ENCODE data around the gene ODAM. TPM values are rescaled to one million over a fixed set of nuclear protein-coding genes. Genes with fewer than 3 reads are reported as not detected.
"Not testable (repeated sequence)": the region's sequence is repeated elsewhere in the genome, so short reads cannot be mapped to it uniquely, and the experiment has no call there.

The ODAM gene
- total RNA-seq, 1 donor from 2014 or later, result not detected

- H3K4me2 ChIP-seq; H3K4me1 ChIP-seq; H3K4me3 ChIP-seq; H3K4me1 Mint-ChIP-seq; H3K27me3 ChIP-seq; H3K27ac ChIP-seq; H3K36me3 Mint-ChIP-seq; H3K27ac Mint-ChIP-seq; H3K79me2 ChIP-seq (ENCODE audit: low read depth); DNase-seq (ENCODE audit: low spot score); H3K9ac ChIP-seq; H3K36me3 ChIP-seq; H3K9me3 Mint-ChIP-seq; H3F3A ChIP-seq (ENCODE audit: low read depth); H3K9me3 ChIP-seq (ENCODE audit: low read depth); H3K4me3 Mint-ChIP-seq; H2AFZ ChIP-seq (replicated peaks); H3K27me3 Mint-ChIP-seq (ENCODE audit: insufficient read depth, low read depth); H4K20me1 ChIP-seq (ENCODE audit: low read depth): not testable (repeated sequence)
These were observed 25.9 kb downstream of the ODAM start for GRCh38 chr4:70221389-70221788.

- H3K9me3 Mint-ChIP-seq; H3K36me3 ChIP-seq; H3K27ac Mint-ChIP-seq; H3K36me3 Mint-ChIP-seq; H3F3A ChIP-seq (ENCODE audit: low read depth); DNase-seq (ENCODE audit: low spot score); H3K9ac ChIP-seq; H3K27ac ChIP-seq; H3K9me3 ChIP-seq (ENCODE audit: low read depth); H3K4me3 Mint-ChIP-seq; H3K4me3 ChIP-seq; H4K20me1 ChIP-seq (ENCODE audit: low read depth); H3K27me3 Mint-ChIP-seq (ENCODE audit: insufficient read depth, low read depth); H3K4me1 Mint-ChIP-seq; H3K4me1 ChIP-seq; H3K4me2 ChIP-seq; H3K79me2 ChIP-seq (ENCODE audit: low read depth); H3K27me3 ChIP-seq; H2AFZ ChIP-seq (replicated peaks): not testable (repeated sequence)
These were observed 26.3 kb downstream of the ODAM start for GRCh38 chr4:70221818-70222217.

- Histone ChIP-seq H3K27me3 (no peaks in the 10 kb centered on the region), H3K27ac (no peak within 1 kb of the TSS), H3K36me3 (no peaks in the 10 kb centered on the region), H3K9me3 (ENCODE audit: low read depth) (no peaks in the 10 kb centered on the region), H3F3A (ENCODE audit: low read depth) (no peaks in the 10 kb centered on the region), H3K4me3 (no peak within 1 kb of the TSS), H3K79me2 (ENCODE audit: low read depth) (no peaks in the 10 kb centered on the region), H4K20me1 (ENCODE audit: low read depth) (no peaks in the 10 kb centered on the region), H2AFZ (replicated peaks) (no peak within 1 kb of the TSS), H3K9ac (no peak within 1 kb of the TSS), H3K4me2 (no peak within 1 kb of the TSS), H3K4me1 (no peaks in the 10 kb centered on the region)
- H3K4me3 Mint-ChIP-seq, result no peak within 1 kb of the TSS
- H3K4me1 Mint-ChIP-seq, result no peaks in the 10 kb centered on the region
- TF ChIP-seq EZH2phosphoT487 (IDR thresholded peaks at IDR 0.05) (no peak), CTCF (IDR thresholded peaks at IDR 0.05) (no peak), EZH2 (IDR thresholded peaks at IDR 0.05) (no peak)
- no peaks in the 10 kb centered on the region for H3K9me3 Mint-ChIP-seq
- no peaks in the 10 kb centered on the region for H3K27me3 Mint-ChIP-seq (ENCODE audit: insufficient read depth, low read depth)
- H3K36me3 Mint-ChIP-seq, result no peaks in the 10 kb centered on the region
- no peak within 1 kb of the TSS for H3K27ac Mint-ChIP-seq
- no peak for DNase-seq (ENCODE audit: low spot score)
These were observed 30.3 kb downstream of the ODAM start, which contains the start of gene FDCSP for GRCh38 chr4:70225824-70226223. Gene FDCSP, plus strand, starts transcription at chr4:70226124. Its CDS starts 5,071 bp downstream, at chr4:70231195.

- Histone ChIP-seq H3K79me2 (ENCODE audit: low read depth) (no peaks in the 10 kb centered on the region), H4K20me1 (ENCODE audit: low read depth) (no peaks in the 10 kb centered on the region), H3K4me1 (peaks cover 3% of the 10 kb centered on the region), H3K9me3 (ENCODE audit: low read depth) (no peaks in the 10 kb centered on the region), H3K27ac (no peak overlapping the region), H2AFZ (replicated peaks) (no peak overlapping the region), H3K36me3 (no peaks in the 10 kb centered on the region), H3F3A (ENCODE audit: low read depth) (no peaks in the 10 kb centered on the region), H3K4me3 (no peak overlapping the region), H3K9ac (no peak overlapping the region), H3K27me3 (no peaks in the 10 kb centered on the region), H3K4me2 (no peak overlapping the region)
- Mint-ChIP-seq H3K27me3 (ENCODE audit: insufficient read depth, low read depth) (no peaks in the 10 kb centered on the region), H3K27ac (no peak overlapping the region), H3K4me1 (peaks cover 2% of the 10 kb centered on the region), H3K4me3 (no peak overlapping the region), H3K36me3 (no peaks in the 10 kb centered on the region), H3K9me3 (no peaks in the 10 kb centered on the region)
- no peak for DNase-seq (ENCODE audit: low spot score)
- TF ChIP-seq CTCF (IDR thresholded peaks at IDR 0.05) (no peak), EZH2 (IDR thresholded peaks at IDR 0.05) (no peak), EZH2phosphoT487 (IDR thresholded peaks at IDR 0.05) (no peak)
These were observed 40.6 kb downstream of the ODAM start for GRCh38 chr4:70236125-70236524.
